Stimulated activated CD4-positive, alpha-beta T cell treated with anti-CD3 and anti-CD28 coated beads, Interleukin-1b, Interleukin-23, amount 100 ng/mL, for 24 hours (primary cell): ENCODE data around the gene MYO1F.
A peak's percentile ranks its signal among the peaks of the same experiment; 100 is the strongest.

Source experiments
- DNase-seq, 4 experiments: peaks; one replicate each; pipeline ENCODE4 v3.0.0-alpha.2; 2020; ENCODE audit warnings: low read depth in 4 of 4, low spot score in 1 of 4

The MYO1F gene

DNA sequence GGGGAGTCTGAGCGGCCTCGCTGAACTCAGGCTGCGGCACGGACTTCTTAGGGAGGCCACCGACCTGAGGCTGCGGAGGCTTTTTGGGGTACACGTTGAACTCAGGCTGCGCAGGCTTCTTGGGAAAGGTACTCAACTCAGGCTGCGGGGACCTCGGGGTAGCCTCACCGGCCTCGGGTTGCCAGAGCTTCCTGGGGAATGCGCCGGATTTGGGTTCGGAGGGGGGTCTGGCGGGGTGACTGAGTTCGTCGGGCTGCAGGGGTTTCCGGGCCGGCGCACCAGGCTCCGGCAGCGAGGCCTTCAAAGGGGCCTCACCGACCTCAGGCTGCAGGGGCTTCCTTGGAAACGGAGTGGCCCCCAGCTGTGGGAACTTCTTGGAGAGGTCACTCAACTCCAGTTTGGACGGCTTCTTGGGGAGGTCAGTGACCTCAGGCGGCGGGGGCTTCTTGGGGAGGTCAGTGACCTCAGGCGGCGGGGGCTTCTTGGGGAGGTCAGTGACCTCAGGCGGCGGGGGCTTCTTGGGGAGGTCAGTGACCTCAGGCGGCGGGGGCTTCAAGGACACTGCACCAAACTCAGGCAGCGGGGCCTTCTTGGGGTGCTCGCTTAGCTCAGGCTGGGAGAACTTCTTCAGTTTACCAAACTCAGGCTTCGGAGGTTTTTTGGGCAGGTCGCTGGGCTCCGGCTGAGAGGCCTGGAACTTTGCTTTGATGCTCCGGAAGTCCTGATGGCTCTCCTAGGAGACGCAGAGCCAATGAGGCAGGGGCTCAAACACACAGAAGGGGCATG is 78.0 kb downstream of the MYO1F start:
- DNase-seq = no peak

DNA sequence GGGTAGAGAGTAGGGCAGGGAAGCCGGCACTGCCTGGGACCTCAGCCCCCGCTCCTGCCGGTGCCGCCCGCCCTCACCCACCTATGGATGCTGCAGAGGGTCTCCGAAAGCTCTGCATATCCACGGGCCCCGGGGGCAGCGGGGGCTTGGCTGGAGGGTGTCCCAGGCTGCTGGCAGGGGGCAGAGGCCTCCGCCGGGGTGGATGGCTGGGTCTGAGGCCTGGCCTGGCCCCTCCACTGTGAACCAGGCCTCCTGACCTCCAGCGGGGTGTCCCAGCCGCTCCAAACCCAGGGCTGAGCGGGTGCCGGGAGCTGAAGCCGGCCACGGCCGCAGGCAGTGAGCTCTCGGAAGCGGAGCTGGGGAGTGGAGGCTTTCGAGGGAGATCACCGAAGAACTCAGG is 78.9 kb downstream of the MYO1F start:
- no peak for DNase-seq

DNA sequence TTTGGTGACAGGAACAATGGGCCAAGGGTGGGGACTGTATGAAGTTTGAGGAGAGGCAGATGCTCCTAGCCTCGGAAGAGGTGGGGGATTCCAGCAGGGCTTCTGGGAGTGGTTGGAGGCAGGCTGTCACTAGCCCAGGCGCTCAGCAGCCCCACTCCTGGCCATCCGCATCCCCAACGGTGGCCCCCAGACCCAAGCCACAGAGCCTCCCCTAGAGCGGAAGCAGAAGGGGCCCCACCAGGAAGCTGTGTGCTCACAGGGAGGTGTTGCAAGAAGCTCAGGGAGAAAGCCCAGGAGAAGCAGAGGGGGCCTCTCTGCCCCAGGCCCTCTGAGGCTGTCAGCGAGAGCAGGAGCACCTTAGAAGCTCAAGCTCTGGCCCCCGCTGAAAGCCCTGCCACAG is 83.1 kb downstream of the MYO1F start:
- no peak for DNase-seq

DNA sequence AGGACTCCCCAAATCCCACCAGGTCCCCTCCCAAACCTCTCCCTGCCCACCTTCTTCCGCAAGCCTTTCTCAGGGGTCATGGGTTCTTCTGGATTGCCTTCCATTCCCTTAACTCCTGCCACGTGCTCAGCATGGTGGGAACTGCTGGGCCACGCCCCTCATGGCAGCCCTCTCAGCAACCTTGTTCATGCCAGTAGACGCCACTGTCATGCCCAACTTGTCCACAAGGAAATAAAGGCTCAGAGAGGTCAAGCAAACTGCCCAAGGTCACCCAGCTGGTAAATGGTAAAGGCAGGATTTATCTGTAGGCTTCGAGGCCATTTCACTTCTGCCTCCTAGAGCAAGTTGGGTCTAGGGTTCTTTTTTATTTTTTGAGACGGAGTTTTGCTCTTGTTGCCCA is 85.7 kb downstream of the MYO1F start:
- no peak for DNase-seq

DNA sequence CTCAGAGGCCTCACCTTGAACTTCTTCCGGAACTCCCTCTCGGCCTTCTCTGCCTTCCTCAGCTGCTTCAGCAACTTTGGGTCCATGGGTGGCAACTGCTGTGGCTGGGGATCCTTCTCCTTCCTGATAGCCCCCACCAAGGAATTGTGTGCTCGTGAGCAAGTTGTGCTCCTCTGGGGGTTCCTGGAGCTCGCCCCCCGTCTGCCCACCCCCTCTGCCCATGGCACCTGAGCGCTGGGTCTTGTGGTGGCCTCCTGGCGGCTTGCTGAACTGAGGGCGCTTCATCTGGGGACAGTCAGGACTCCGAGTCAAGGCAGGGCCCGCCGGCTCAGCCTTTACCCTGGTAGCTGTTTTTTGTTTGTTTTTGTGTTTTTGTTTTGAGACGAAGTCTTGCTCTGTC is 86.4 kb downstream of the MYO1F start:
- no peak for DNase-seq

DNA sequence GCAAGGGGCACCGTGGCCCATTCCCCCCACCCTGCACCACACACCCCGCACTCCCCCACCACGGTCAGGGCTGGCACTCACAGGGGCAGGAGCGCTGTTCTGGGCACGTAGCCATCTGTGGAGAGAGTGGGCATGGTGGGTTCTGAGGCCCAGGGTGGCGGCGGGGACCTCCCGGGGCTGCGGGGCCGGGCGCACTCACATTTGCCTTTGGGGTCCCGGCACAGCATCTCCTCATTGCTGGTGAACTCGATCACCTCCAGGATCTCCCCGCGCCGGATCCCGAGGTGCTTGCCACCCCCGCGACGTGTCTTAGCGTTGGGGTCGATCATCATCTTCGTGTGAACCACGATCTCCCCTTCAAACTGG is 86.9 kb downstream of the MYO1F start:
- DNase-seq = no peak

DNA sequence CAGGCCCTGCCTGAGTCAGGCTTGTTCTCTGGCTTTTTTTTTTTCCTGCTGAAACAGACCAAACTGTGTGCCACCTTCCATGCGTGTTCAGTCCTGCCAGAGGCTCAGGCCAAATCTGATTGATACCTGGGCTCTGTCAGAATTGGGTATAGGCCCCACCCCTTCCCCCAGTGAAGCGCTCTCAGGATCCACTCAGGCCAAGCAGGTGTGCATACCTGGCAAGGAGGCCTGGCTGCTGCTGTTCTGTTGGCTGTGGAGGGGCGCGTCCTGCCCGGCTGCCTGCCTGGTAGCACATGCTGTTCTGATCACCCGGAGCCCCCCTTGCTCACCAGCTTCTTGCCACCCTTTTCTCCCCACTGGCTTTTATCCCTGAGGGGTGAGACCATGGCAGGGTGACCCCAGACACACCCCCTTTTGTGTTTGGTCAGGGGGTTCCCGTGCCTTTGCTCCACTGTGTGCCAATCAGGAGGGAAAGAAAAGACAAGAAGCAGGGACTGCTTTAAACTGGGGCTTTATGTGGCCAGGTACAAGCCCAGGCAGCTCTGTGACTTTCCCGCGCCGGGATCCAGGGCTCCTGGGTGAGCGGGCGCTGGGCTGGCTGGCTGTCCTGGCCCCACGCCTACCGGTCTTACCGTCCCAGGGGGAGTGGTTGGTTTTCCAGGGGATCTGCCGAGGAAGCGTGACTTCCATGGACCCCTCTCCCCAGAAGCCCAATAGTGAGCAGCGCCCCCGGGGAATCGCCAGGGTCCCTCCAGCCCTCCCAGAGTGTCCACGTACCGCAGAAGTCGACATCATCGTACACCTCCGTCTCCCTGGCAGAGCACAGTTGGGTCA is 87.5 kb downstream of the MYO1F start:
- no peak for DNase-seq

DNA sequence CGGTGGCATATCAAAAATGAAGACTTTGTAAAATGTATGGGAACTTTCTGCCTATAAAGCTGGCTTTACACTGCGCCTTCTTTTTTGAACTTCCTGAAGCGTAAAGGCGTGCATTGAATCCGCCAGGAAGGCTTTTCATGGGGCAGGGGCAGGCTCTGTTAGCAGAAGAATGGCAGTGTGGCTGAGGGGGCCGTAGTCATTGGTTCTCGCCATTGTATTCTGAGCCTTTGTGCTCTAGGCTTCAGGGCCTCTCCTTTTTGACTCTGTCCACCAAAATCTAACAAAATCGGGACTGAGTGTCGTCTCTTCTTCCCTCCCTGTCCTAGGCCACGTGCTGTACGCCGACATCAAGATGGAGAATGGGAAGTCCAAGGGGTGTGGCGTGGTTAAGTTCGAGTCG is 88.9 kb downstream of the MYO1F start:
- DNase-seq = no peak

DNA sequence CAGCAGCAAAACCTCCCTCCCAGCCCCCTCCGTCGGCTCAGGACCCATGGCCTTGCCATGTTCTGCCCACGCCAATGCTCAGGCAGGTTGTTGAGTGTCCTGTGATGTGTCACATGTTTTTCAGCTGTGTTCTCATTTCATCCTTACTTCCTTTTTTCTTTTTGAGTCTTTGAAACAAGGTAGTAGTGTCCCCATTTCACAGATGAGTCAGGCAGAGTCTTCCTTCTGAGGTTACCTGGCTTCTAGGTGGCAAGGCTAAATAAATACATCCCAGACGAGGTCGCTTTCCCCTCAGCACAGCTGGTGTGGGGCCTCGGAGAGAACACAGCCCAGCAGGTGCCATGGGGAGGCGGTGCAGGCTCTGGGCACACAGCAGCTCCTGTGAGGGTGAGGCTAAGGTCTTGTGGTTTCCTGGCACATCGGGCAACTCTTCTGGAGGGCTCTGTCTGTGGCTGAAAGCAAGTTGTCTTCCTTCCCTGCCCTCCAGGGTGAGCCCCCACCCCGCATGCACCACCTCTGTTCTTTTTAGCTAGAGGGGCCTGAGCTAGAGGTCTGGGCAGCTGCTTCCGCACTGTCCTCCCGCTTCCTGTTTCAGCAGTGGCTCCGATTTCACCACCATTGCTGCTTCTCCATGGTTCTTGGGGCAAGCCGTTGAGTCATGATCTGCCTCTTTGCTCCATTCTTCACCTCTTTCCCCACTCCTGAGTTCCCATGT is 89.9 kb downstream of the MYO1F start:
- peak in 2 of 4 experiments; percentile 16 to 37 for DNase-seq

DNA sequence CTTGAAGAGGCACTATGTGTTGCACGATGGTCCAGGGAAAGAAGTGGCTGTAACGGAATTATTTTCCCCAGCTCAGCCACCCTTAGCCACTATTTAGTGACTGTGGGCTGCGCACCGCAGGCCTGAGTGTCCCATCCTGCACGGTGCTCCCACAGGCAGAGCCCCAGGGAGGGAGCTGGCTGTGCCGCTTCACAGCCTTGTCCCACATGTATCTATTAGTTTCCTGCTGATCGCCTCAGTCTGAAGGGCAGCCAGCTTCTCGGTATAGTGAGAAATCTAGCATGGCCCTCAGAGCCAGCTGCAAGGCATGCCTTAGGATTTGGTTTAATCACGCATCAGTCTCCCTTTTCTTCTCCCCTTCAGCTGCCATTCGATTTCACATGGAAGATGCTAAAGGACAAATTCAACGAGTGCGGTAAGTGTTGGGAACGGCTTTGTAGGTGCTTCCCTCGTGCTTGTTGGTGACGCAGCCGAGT is 90.5 kb downstream of the MYO1F start:
- DNase-seq = no peak

DNA sequence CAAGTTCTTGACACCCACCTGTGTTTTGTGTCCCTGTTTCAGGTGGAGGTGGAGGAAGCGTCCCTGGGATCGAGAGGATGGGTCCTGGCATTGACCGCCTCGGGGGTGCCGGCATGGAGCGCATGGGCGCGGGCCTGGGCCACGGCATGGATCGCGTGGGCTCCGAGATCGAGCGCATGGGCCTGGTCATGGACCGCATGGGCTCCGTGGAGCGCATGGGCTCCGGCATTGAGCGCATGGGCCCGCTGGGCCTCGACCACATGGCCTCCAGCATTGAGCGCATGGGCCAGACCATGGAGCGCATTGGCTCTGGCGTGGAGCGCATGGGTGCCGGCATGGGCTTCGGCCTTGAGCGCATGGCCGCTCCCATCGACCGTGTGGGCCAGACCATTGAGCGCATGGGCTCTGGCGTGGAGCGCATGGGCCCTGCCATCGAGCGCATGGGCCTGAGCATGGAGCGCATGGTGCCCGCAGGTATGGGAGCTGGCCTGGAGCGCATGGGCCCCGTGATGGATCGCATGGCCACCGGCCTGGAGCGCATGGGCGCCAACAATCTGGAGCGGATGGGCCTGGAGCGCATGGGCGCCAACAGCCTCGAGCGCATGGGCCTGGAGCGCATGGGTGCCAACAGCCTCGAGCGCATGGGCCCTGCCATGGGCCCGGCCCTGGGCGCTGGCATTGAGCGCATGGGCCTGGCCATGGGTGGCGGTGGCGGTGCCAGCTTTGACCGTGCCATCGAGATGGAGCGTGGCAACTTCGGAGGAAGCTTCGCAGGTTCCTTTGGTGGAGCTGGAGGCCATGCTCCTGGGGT is 91.5 kb downstream of the MYO1F start:
- DNase-seq = no peak

DNA sequence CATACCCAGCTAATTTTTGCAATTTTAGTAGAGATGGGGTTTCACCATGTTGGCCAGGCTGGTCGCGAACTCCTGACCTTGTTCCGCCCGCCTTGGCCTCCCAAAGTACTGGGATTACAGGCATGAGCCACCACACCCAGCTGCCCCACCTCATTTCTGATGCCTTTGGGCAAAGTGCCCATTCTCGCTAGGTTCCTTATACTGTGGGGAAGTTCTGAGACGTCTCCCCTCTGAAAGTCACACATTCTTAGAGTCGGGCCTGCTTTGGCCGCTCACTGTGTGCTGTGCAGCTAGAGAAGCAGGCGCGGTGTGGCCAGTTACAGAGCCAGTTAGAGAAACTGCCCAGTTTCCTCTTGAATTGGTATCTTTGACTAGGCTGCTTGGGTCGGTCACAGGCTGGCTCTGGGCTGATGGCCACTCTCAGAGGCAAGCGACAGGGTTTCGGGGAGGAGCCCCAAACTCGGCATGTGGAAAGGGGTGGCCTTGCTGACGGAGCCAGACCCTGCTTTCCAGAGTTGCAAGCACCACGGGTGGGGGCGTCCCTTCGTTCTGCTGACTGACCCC is 92.8 kb downstream of the MYO1F start:
- DNase-seq = no peak

DNA sequence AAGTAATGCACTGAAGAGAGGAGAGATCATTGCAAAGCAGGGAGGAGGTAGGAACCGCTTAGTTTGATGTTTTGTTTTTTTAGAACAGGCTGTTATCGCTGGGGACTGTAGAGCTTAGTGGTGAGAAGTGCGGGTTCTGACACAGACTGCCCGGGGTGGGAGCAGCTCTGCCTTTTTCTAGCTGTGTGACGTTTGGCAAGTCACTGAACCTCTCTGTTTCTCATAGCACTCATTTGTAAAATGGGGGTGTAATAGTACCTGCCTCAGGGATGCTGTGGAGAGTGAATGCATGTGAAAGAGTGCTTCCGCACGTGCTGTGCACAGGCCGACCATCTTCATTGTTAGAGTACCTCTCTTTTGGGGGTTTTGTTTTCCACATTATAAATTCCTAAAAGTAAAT is 94.1 kb downstream of the MYO1F start:
- DNase-seq = no peak

DNA sequence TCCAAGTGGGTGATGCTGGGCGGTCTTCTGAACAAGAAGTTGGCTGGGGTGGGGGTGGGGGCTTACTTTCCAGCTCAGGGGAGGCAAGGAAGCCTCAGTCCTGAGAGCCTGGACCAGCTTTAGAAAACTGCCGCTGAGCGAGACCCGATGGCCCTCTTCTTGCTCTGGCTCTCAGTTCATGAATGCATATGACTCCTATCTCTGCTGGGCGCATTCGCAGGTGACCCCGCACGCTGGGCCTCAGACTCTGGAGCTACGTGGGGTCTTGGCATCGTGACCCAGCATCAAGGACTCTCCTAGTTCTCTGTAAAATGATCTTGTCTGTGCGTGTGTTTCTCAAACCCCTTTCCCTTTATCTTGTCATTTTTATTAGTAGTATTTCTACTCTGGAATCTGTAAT is 94.5 kb downstream of the MYO1F start:
- no peak for DNase-seq

DNA sequence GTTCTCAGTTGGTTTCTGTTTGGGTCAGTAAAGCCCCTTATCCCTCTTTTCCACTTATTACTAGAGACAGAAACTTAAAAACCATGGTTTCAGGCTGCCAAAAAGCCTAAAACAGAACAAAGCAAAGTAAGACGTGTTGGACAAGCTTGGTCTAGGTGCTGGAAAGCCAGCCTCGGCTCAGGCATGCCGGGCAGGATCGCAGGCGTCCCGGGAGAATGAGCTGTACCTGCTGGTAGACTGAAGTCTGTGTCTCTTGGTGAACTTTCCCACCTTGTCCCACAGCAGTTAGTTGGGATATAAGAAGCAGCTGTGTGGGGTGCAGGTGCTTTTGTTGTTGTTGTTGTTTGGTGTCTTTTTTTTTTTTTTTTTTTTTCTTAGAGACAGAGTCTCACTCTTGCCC is 95.6 kb downstream of the MYO1F start:
- no peak for DNase-seq

DNA sequence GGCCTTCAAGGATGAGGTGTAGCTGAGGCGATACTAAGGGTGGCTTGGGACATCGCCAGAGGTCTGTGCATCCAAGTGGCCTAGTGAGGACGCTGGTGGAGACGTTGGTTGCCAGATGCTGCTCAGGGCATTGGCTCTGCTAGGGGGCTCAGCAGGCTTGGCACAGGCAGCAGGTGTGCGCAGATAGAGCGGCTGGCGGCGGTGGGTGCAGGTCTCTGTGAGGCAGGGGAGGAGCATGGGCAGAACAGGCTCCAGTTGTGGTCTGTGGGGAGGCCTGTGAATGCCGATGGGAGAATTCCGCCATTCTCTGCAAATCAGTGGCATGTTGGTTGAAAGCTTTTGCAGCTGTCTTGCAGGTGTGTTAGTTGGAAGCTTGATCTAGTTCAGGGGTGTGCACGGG is 96.0 kb downstream of the MYO1F start:
- DNase-seq = no peak

DNA sequence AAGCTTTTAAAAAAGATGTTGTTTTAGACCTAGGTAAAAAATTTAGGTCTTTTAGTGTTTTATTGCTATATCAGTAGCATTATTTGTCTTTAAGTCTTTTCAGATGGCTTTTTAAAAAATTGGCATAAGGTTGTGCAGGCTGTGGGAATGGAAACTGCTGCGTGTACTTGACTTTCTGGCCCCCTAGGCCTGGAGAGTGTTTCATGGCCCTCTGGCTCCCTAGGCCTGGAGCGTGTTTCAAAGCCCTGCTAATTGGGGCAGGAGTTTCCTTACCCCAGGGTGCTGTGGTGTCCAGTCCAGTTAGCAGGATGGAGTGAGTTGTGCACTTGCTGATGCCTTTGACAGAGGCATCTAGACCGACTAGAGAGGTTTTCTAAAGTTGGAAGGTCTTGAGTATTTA is 98.6 kb downstream of the MYO1F start:
- DNase-seq = no peak

DNA sequence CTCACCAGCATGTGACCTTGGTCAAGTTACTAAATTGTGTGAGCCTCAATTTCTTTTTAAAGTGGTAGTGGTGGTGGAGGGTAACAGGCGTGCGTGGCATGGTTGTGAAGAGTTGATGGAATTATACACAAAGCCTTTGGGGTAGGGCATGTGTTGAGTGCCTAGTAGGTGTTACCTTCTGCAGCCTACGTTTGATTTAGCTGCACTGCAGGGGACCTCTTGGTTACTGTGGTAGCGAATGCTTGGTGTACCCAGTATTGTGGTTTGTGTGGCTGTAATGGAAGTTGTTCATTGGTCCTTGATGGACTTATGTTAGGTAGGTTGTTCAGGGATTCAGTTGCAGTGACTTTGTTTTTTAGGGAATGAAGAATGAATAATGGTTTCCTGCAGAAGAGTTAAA is 99.4 kb downstream of the MYO1F start:
- no peak for DNase-seq

DNA sequence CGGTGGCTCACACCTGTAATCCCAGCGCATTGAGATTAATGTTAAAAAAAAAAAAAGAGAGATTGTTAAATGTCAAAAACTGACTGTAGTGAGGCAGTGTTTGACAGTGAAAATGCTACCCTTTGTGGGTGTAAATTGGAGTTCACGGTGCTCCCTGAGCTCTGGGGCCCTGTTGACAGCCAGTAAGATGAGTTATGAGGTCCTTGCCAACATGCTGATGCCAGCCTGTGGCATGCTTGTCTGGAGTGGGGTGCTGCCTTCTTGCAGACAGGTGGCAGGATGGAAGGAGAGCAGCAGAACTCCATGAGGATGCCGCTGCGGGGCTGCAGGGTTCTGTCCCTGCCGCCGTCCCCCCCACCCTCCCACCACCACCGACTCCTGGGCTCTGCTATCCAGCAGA is 100.7 kb downstream of the MYO1F start:
- no peak for DNase-seq

DNA sequence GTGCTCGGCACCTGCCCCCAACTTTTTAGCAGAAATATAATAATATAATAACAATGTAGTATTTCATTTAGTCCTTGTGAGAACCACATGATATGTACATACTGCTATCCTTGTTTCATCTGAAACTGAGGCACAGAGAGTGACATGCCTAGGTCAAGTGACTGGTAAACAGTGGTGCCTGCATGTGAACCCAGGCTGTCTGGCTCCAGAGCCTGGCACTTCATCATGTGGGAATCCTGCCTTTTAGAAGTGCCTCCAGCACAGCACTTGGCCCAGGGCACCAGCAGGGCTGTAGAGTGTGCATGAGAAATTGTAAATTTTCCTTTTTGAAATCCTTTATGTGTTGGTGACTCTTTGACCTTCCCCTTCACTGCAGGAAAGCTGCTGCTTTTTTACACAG is 102.2 kb downstream of the MYO1F start:
- DNase-seq = no peak
